IPS-15b (cell line): ENCODE results near the gene ARHGAP15.

Experiments used
- H3K27me3 ChIP-seq: one replicate; pipeline ENCODE4 v1.6.1; 2013; ENCODE audit warnings: low read length; ENCODE audit not compliant: control insufficient read depth, insufficient read depth
- H3K36me3 ChIP-seq: one replicate; pipeline ENCODE4 v1.6.1; 2013; ENCODE audit warnings: low read length; ENCODE audit not compliant: control insufficient read depth, insufficient read depth
- H3K4me1 ChIP-seq: one replicate; pipeline ENCODE4 v1.6.1; 2013; ENCODE audit warnings: mild to moderate bottlenecking, low read length; ENCODE audit not compliant: control insufficient read depth, insufficient read depth
- H3K4me3 ChIP-seq: one replicate; pipeline ENCODE4 v1.5.1; 2013; ENCODE audit warnings: low read depth, low read length
- H3K9ac ChIP-seq: one replicate; pipeline ENCODE4 v1.6.1; 2013; ENCODE audit warnings: low read depth, mild to moderate bottlenecking, low read length
- H3K9me3 ChIP-seq: one replicate; pipeline ENCODE4 v1.6.1; 2013; ENCODE audit warnings: mild to moderate bottlenecking, low read length; ENCODE audit not compliant: control insufficient read depth, insufficient read depth

The ARHGAP15 gene

GRCh38 chr2:143564419-143564818 is 435.2 kb downstream of the ARHGAP15 start:
- Histone ChIP-seq H3K36me3 (no peaks in the 10 kb centered on the region), H3K4me1 (no peaks in the 10 kb centered on the region), H3K9ac (no peak overlapping the region)

GRCh38 chr2:143571747-143572146 is 442.5 kb downstream of the ARHGAP15 start:
- H3K9me3 ChIP-seq, result no peaks in the 10 kb centered on the region
- no peaks in the 10 kb centered on the region for H3K27me3 ChIP-seq
- H3K36me3 ChIP-seq, result no peaks in the 10 kb centered on the region
- H3K4me1 ChIP-seq, result no peaks in the 10 kb centered on the region
- no peak overlapping the region for H3K4me3 ChIP-seq
- no peak overlapping the region for H3K9ac ChIP-seq

More at GRCh38 chr2:143564419-143564818, 435.2 kb downstream of the ARHGAP15 start:
- no peaks in the 10 kb centered on the region for H3K27me3 ChIP-seq
- H3K9me3 ChIP-seq, result no peaks in the 10 kb centered on the region
- H3K4me3 ChIP-seq, result no peak overlapping the region

GRCh38 chr2:143572421-143572820 is 443.2 kb downstream of the ARHGAP15 start:
- Histone ChIP-seq H3K27me3 (no peaks in the 10 kb centered on the region), H3K9ac (no peak overlapping the region), H3K4me1 (peaks cover 3% of the 10 kb centered on the region), H3K4me3 (no peak overlapping the region), H3K9me3 (no peaks in the 10 kb centered on the region), H3K36me3 (no peaks in the 10 kb centered on the region)

- H3K36me3 ChIP-seq, result no peaks in the 10 kb centered on the region
Measured at GRCh38 chr2:143574069-143574468, 444.9 kb downstream of the ARHGAP15 start.

GRCh38 chr2:143575340-143575739 is 446.1 kb downstream of the ARHGAP15 start:
- H3K36me3 ChIP-seq, result no peaks in the 10 kb centered on the region
- no peak overlapping the region for H3K9ac ChIP-seq
- no peak overlapping the region for H3K4me3 ChIP-seq
- H3K4me1 ChIP-seq, result peaks cover 5% of the 10 kb centered on the region
- H3K9me3 ChIP-seq, result no peaks in the 10 kb centered on the region
- H3K27me3 ChIP-seq, result no peaks in the 10 kb centered on the region

More at GRCh38 chr2:143574069-143574468, 444.9 kb downstream of the ARHGAP15 start:
- Histone ChIP-seq H3K27me3 (no peaks in the 10 kb centered on the region), H3K4me3 (no peak overlapping the region), H3K9me3 (no peaks in the 10 kb centered on the region), H3K9ac (no peak overlapping the region), H3K4me1 (peaks cover 5% of the 10 kb centered on the region)

- no peaks in the 10 kb centered on the region for H3K9me3 ChIP-seq
- H3K36me3 ChIP-seq, result no peaks in the 10 kb centered on the region
- no peak overlapping the region for H3K9ac ChIP-seq
- H3K4me1 ChIP-seq, result peaks cover 5% of the 10 kb centered on the region
- no peaks in the 10 kb centered on the region for H3K27me3 ChIP-seq
- H3K4me3 ChIP-seq, result no peak overlapping the region
Measured at GRCh38 chr2:143577489-143577888, 448.3 kb downstream of the ARHGAP15 start.

- H3K9ac ChIP-seq, result no peak overlapping the region
- peaks cover 5% of the 10 kb centered on the region for H3K4me1 ChIP-seq
- H3K36me3 ChIP-seq, result no peaks in the 10 kb centered on the region
- H3K4me3 ChIP-seq, result no peak overlapping the region
- no peaks in the 10 kb centered on the region for H3K27me3 ChIP-seq
- no peaks in the 10 kb centered on the region for H3K9me3 ChIP-seq
Measured at GRCh38 chr2:143579456-143579855, 450.2 kb downstream of the ARHGAP15 start.

- no peak overlapping the region for H3K4me3 ChIP-seq
- no peak overlapping the region for H3K9ac ChIP-seq
- no peaks in the 10 kb centered on the region for H3K36me3 ChIP-seq
- no peaks in the 10 kb centered on the region for H3K9me3 ChIP-seq
- no peaks in the 10 kb centered on the region for H3K27me3 ChIP-seq
- H3K4me1 ChIP-seq, result peaks cover 5% of the 10 kb centered on the region
Measured at GRCh38 chr2:143581134-143581533, 451.9 kb downstream of the ARHGAP15 start.

- no peak overlapping the region for H3K9ac ChIP-seq
- no peak overlapping the region for H3K4me3 ChIP-seq
- H3K9me3 ChIP-seq, result no peaks in the 10 kb centered on the region
- peaks cover 5% of the 10 kb centered on the region for H3K4me1 ChIP-seq
- no peaks in the 10 kb centered on the region for H3K27me3 ChIP-seq
- no peaks in the 10 kb centered on the region for H3K36me3 ChIP-seq
Measured at GRCh38 chr2:143582046-143582747, 453.0 kb downstream of the ARHGAP15 start.

- Histone ChIP-seq H3K9me3 (no peaks in the 10 kb centered on the region), H3K4me3 (no peak overlapping the region), H3K36me3 (no peaks in the 10 kb centered on the region), H3K4me1 (no peaks in the 10 kb centered on the region), H3K27me3 (no peaks in the 10 kb centered on the region), H3K9ac (no peak overlapping the region)
Measured at GRCh38 chr2:143584936-143585335, 455.7 kb downstream of the ARHGAP15 start.

GRCh38 chr2:143586119-143586518 is 456.9 kb downstream of the ARHGAP15 start:
- Histone ChIP-seq H3K4me1 (no peaks in the 10 kb centered on the region), H3K4me3 (no peak overlapping the region), H3K36me3 (no peaks in the 10 kb centered on the region), H3K27me3 (no peaks in the 10 kb centered on the region), H3K9ac (no peak overlapping the region), H3K9me3 (no peaks in the 10 kb centered on the region)

GRCh38 chr2:143588746-143589145 is 459.5 kb downstream of the ARHGAP15 start:
- Histone ChIP-seq H3K4me1 (no peaks in the 10 kb centered on the region), H3K27me3 (no peaks in the 10 kb centered on the region), H3K4me3 (no peak overlapping the region), H3K36me3 (no peaks in the 10 kb centered on the region), H3K9me3 (no peaks in the 10 kb centered on the region), H3K9ac (no peak overlapping the region)
